SU-DHL-6 (cell line): ENCODE measurements around the gene DDR2.

Source experiments
- H2AFZ ChIP-seq: fragments of 200-600 bp; sonication (generic); 2 replicates; pipeline ENCODE4 v1.6.1; 2014; ENCODE audit warnings: low read depth, mild to moderate bottlenecking, moderate library complexity, mixed read lengths, antibody characterized with exemption, low read length; ENCODE audit not compliant: severe bottlenecking
- H3F3A ChIP-seq: fragments of 200-600 bp; shearing (Covaris generic); 2 replicates; pipeline ENCODE4 v1.6.0; 2016; ENCODE audit warnings: antibody characterized with exemption, mild to moderate bottlenecking; ENCODE audit not compliant: insufficient read depth
- H3K27ac ChIP-seq: fragments of 200-600 bp; sonication (generic); 2 replicates; pipeline ENCODE4 v1.5.1; 2016; ENCODE audit warnings: low read depth, mild to moderate bottlenecking, low read length, moderate library complexity, mixed read lengths
- H3K27me3 ChIP-seq: fragments of 200-600 bp; sonication (generic), shearing (Covaris generic); 2 replicates; pipeline ENCODE4 v1.6.0; 2014; ENCODE audit warnings: mild to moderate bottlenecking, low read length
- H3K36me3 ChIP-seq: fragments of 200-600 bp; sonication (generic); 2 replicates; pipeline ENCODE4 v1.6.1; 2014; ENCODE audit warnings: mild to moderate bottlenecking, low read length, mixed read lengths
- H3K4me2 ChIP-seq: fragments of 300-600, 200-600 bp; shearing (Covaris generic), sonication (generic); 2 replicates; pipeline ENCODE4 v1.6.0; 2014; ENCODE audit warnings: low read length, low read depth, mild to moderate bottlenecking; ENCODE audit not compliant: poor library complexity, severe bottlenecking
- H3K4me3 ChIP-seq: fragments of 200-600 bp; sonication (generic); 2 replicates; pipeline ENCODE4 v1.5.1; 2014; ENCODE audit warnings: antibody characterized with exemption, low read length, mild to moderate bottlenecking, mixed read lengths; ENCODE audit not compliant: insufficient read depth, poor library complexity, severe bottlenecking
- H3K79me2 ChIP-seq: fragments of 200-600 bp; sonication (generic); 2 replicates; pipeline ENCODE4 v1.6.1; 2014; ENCODE audit warnings: mild to moderate bottlenecking, low read length, moderate library complexity; ENCODE audit not compliant: insufficient read depth
- H3K9ac ChIP-seq: fragments of 200-600 bp; sonication (generic); 2 replicates; pipeline ENCODE4 v1.7.0; 2014; ENCODE audit warnings: mild to moderate bottlenecking, low read length
- H3K9me2 ChIP-seq: fragments of 200-600 bp; sonication (generic); replicated peaks from 2 replicates; pipeline ENCODE4 v1.6.1; 2014; ENCODE audit warnings: low read length; ENCODE audit not compliant: insufficient read depth
- H3K9me3 ChIP-seq: fragments of 200-600 bp; sonication (generic); 2 replicates; pipeline ENCODE4 v1.6.1; 2014; ENCODE audit warnings: low read length, mixed read lengths; ENCODE audit not compliant: insufficient read depth
- H4K20me1 ChIP-seq: fragments of 200-600 bp; sonication (generic); 2 replicates; pipeline ENCODE4 v1.6.1; 2014; ENCODE audit warnings: low read depth, mild to moderate bottlenecking, antibody characterized with exemption, low read length, moderate library complexity, mixed read lengths
- CTCF ChIP-seq: fragments of 200-600 bp; sonication (generic); IDR thresholded peaks from one replicate; pipeline ENCODE4 v1.5.1; 2017; ENCODE audit warnings: antibody characterized with exemption, mild to moderate bottlenecking, low read length, moderate library complexity; ENCODE audit not compliant: insufficient read depth, poor library complexity, severe bottlenecking
- EZH2phosphoT487 ChIP-seq: fragments of 200-600 bp; sonication (generic), shearing (Covaris generic); conservative IDR thresholded peaks from 2 replicates; pipeline ENCODE4 v1.6.1; 2018; ENCODE audit warnings: mild to moderate bottlenecking, antibody characterized with exemption, low read length, moderate library complexity, mixed read lengths

DDR2 gene

DNA sequence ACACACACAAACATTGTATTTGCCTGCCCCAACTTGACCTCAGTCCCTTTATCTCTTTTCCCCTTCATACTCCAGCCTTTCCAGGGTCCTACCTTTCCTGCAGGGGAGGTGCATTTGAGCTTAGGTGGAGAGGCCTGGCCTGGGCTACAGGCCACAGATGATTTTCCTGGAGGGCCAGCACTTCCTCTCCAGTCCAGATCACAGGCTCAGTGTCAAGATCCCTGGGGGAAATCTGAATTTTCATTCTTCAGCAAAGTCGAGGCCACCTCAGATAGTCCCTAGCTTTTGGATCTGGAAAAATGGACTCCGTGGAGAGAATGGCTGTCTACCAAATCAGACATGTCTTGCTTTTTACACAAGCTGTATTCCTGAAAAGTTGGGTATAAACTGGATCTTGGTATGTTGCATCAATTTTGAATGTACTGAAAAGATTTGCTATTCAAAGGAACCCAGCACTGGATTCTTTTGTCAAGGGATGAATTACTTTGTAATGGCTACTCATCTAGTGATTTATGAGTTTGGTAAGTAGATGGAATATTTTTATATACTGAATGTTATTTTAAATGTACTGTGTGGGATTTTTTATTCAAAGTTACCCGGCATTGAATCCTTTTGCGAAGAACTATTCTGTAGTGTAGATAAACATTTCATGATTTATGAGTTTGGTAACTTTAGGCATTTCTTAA, 78.7 kb downstream of the DDR2 start:
- no peaks in the 10 kb centered on the region for H3K79me2 ChIP-seq
- no peak overlapping the region for H3K9ac ChIP-seq
- H4K20me1 ChIP-seq = no peaks in the 10 kb centered on the region
- no peaks in the 10 kb centered on the region; the same call in 1 of the 2 replicates for H3K27me3 ChIP-seq
- H3K27ac ChIP-seq = no peak overlapping the region
- no peaks in the 10 kb centered on the region for H3F3A ChIP-seq
- no peaks in the 10 kb centered on the region for H3K9me2 ChIP-seq
- H3K4me2 ChIP-seq = no peak overlapping the region
- no peak overlapping the region for H2AFZ ChIP-seq
- no peak overlapping the region for H3K4me3 ChIP-seq
- TF ChIP-seq EZH2phosphoT487 = no peak
- TF ChIP-seq CTCF = no peak
- H3K9me3 ChIP-seq = no peaks in the 10 kb centered on the region
- H3K36me3 ChIP-seq = no peaks in the 10 kb centered on the region

DNA sequence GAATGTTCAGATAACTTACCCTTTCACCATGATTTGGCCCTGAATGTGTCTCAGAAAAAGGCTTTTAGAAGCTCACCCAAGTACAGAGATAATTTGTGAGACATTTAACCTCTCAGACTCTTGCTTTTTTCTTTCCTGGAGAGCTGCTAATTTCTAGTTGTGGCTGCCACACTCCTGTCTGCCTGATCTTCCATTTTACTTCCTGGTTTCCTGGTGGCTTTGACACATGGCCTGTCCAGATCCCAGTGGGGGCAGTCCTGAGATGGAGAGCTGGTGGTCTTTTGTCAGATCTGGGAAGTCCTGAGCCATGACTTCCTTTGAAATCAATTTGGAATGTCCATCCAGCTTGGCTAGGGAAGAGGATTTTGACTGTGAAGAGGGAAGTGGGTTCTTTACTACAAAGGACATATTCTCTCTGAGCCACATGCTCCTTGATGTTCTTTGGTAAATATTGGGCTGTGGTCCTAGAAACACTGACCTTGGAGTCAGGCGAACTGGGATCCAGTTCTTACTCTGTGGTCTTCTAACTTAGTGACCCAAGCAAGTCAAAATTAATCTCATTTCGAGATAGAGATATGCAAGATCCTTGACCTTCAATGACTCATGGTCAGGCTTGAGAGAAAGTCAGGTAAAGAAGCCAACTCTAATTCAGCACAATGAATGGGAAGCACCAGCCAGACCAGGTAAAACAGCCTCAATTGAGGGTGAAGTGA, 80.2 kb downstream of the DDR2 start:
- no peak for TF ChIP-seq CTCF
- no peak for TF ChIP-seq EZH2phosphoT487
- H3K9me2 ChIP-seq = no peaks in the 10 kb centered on the region

GRCh38 chr1:162716123-162716522, 83.9 kb downstream of the DDR2 start:
- no peaks in the 10 kb centered on the region for H3K9me3 ChIP-seq
- no peak overlapping the region for H3K27ac ChIP-seq
- TF ChIP-seq EZH2phosphoT487 = no peak
- no peak for TF ChIP-seq CTCF
- H4K20me1 ChIP-seq = no peaks in the 10 kb centered on the region
- no peak overlapping the region for H2AFZ ChIP-seq
- no peak overlapping the region for H3K9ac ChIP-seq
- no peaks in the 10 kb centered on the region for H3F3A ChIP-seq
- H3K9me2 ChIP-seq = no peaks in the 10 kb centered on the region
- no peaks in the 10 kb centered on the region; the same call in 1 of the 2 replicates for H3K27me3 ChIP-seq
- no peaks in the 10 kb centered on the region for H3K36me3 ChIP-seq
- no peak overlapping the region for H3K4me3 ChIP-seq
- H3K4me2 ChIP-seq = no peak overlapping the region
- H3K79me2 ChIP-seq = no peaks in the 10 kb centered on the region

More for the DNA sequence above, 80.2 kb downstream of the DDR2 start:
- H3F3A ChIP-seq = no peaks in the 10 kb centered on the region
- no peaks in the 10 kb centered on the region for H4K20me1 ChIP-seq
- no peak overlapping the region for H3K4me3 ChIP-seq
- H3K27me3 ChIP-seq = no peaks in the 10 kb centered on the region; the same call in 1 of the 2 replicates
- no peak overlapping the region for H3K27ac ChIP-seq
- no peak overlapping the region for H3K4me2 ChIP-seq
- H3K79me2 ChIP-seq = no peaks in the 10 kb centered on the region
- H3K9me3 ChIP-seq = no peaks in the 10 kb centered on the region
- no peak overlapping the region for H2AFZ ChIP-seq
- no peak overlapping the region for H3K9ac ChIP-seq
- no peaks in the 10 kb centered on the region for H3K36me3 ChIP-seq
